OCI-LY3 (cell line): ENCODE results near the gene MEAF6.
"Not testable (repeated sequence)": the region's sequence is repeated elsewhere in the genome, so short reads cannot be mapped to it uniquely, and the experiment has no call there.

Experiments
- EZH2phosphoT487 ChIP-seq: fragments of 200-600 bp; shearing (Covaris generic); IDR thresholded peaks from 2 replicates; pipeline ENCODE4 v1.6.1; 2018; ENCODE audit warnings: antibody characterized with exemption, mixed run types, low read depth
- TF ChIP-seq, protein P1 (sequence below): fragments of 200-600, 300-600 bp; sonication (generic); IDR thresholded peaks from 2 replicates; pipeline ENCODE4 v1.5.1; 2014; ENCODE audit warnings: antibody characterized with exemption, low read length, low read depth

DNA sequence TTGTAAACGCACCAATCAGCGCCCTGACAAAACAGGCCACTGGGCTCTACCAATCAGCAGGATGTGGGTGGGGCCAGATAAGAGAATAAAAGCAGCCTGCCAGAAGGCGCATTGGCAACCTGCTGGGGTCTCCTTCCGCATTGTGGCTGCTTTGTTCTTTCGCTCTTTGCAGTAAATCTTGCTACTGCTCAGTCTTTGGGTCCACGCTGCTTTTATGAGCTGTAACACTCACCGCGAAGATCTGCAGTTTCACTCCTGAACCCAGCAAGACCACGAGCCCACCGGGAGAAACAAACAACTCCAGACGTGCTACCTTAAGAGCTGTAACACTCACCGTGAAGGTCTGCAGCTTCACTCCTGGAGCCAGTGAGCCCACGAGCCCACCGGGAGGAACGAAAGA, 4.4 kb upstream of the MEAF6 start:
- TF ChIP-seq, protein P1, sequence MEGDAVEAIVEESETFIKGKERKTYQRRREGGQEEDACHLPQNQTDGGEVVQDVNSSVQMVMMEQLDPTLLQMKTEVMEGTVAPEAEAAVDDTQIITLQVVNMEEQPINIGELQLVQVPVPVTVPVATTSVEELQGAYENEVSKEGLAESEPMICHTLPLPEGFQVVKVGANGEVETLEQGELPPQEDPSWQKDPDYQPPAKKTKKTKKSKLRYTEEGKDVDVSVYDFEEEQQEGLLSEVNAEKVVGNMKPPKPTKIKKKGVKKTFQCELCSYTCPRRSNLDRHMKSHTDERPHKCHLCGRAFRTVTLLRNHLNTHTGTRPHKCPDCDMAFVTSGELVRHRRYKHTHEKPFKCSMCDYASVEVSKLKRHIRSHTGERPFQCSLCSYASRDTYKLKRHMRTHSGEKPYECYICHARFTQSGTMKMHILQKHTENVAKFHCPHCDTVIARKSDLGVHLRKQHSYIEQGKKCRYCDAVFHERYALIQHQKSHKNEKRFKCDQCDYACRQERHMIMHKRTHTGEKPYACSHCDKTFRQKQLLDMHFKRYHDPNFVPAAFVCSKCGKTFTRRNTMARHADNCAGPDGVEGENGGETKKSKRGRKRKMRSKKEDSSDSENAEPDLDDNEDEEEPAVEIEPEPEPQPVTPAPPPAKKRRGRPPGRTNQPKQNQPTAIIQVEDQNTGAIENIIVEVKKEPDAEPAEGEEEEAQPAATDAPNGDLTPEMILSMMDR: not testable (repeated sequence)
- not testable (repeated sequence) for TF ChIP-seq EZH2phosphoT487
